Activated naive CD4-positive, alpha-beta T cell treated with anti-CD3 and anti-CD28 coated beads, Interleukin-2, amount 50 U/mL, for 24 hours (primary cell): ENCODE measurements around the gene INPP5E.

Experiments
- H3K27ac Mint-ChIP-seq: one replicate; pipeline ENCODE4 v1.8.0; 2021; ENCODE audit warnings: mild to moderate bottlenecking, mixed read lengths
- H3K27me3 Mint-ChIP-seq: one replicate; pipeline ENCODE4 v1.8.0; 2021; ENCODE audit warnings: mixed read lengths
- H3K36me3 Mint-ChIP-seq: one replicate; pipeline ENCODE4 v1.8.0; 2021; ENCODE audit warnings: mixed read lengths
- H3K4me1 Mint-ChIP-seq: one replicate; pipeline ENCODE4 v1.8.0; 2021; ENCODE audit warnings: mixed read lengths
- H3K4me3 Mint-ChIP-seq: one replicate; pipeline ENCODE4 v1.8.0; 2021; ENCODE audit warnings: mild to moderate bottlenecking, mixed read lengths
- H3K9me3 Mint-ChIP-seq: one replicate; pipeline ENCODE4 v1.8.0; 2021; ENCODE audit warnings: mixed read lengths

The INPP5E gene, protein sequence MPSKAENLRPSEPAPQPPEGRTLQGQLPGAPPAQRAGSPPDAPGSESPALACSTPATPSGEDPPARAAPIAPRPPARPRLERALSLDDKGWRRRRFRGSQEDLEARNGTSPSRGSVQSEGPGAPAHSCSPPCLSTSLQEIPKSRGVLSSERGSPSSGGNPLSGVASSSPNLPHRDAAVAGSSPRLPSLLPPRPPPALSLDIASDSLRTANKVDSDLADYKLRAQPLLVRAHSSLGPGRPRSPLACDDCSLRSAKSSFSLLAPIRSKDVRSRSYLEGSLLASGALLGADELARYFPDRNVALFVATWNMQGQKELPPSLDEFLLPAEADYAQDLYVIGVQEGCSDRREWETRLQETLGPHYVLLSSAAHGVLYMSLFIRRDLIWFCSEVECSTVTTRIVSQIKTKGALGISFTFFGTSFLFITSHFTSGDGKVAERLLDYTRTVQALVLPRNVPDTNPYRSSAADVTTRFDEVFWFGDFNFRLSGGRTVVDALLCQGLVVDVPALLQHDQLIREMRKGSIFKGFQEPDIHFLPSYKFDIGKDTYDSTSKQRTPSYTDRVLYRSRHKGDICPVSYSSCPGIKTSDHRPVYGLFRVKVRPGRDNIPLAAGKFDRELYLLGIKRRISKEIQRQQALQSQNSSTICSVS

DNA sequence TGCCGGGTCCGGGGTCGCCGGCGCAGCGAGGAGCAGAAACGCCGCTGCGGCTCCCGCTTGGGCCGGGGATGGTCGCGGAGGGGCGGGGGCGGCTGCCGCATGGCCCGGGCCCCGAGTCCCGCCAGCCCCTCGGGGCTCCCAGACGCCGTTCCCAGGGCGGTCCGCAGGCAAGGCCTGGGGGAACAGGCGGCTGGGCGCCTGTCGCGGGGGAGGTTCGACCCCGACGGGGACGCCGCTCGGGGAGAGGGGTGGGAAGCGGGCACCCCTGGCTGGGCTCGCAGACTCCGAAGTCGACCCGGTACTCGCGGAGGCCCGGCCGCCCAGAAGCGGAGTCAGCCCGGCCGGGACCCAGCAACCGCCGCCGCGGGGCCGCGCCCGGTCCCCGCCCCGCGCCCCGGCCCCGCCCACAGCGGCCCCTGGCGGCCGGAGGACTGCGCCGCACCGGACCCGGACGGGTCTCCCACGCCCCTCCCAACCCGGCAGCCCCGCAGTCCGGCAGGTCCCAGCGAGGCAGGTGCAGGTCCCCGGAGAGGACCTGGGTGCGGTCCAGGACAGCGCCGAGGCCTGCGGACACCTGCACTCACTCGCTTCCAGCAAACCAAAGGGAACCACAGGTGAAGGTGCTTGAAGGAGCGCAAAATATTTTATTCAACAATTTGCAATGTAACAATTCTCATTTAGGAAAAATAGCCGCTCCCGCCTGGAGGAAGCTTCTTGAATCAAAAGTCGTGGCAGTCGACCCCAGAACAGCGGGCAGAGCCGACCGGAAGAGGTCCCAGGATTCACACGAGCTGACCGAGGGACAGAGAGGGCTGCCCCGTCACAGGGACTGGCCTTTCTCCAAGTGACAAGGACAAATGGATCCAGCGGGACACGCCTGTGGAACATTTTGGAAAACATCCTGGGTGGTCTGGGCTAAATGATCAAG is at the start of gene INPP5E:
TSS of gene INPP5E (minus strand) at position 365 of the 928 bp plus-strand sequence. CDS start 426 bp downstream, outside the sequence.
- Mint-ChIP-seq H3K4me1 (peaks cover 26% of the 10 kb centered on the region), H3K36me3 (no peaks in the 10 kb centered on the region), H3K27me3 (no peaks in the 10 kb centered on the region), H3K27ac (no peak within 1 kb of the TSS), H3K4me3 (peak within 1 kb of the TSS; percentile 81), H3K9me3 (no peaks in the 10 kb centered on the region)

DNA sequence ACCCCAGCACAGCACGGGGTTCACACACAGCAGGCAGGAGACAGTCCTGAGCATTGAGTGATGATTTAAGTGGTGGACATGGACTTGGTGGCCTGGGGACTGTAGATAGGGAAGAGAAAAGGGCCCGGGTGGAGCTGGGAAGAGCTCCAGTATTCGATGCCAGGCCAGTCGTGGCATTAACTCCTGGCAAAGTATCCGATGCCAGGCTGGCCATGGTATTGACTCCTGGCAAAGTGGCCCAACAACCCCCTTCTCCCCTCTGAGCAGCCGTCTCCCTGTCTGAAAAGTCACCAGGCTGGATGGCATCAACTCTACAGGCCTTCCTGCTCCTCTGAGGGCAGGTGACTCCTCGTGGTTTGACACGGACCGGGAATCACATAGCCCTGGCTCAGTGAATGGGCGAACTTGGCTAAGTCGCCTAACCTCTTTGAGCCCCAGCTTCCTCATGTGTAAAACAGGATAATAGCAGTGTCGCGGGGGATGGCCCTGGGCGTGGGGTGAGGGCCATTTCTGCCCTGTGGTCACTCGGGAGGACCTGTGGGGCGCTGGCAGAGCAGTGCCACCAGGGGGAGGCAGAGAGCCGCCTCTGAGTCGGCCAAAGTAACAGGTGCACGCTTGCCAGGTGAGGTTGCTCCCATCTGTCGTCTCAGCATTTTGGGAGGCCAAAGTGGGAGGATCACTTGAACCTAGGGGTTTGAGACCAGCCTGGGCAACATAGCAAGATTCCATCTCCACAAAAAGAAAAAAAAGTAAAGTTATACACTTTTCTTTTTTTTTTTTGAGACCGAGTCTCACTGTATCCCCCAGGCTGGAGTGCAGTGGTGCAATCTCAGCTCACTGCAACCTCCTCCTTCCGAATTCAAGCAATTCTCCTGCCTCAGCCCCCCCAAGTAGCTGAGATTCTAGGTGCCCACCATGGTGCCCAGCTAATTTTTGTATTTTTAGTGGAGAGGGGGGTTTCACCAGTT is 48.9 kb upstream of the INPP5E start:
- H3K36me3 Mint-ChIP-seq = no peaks in the 10 kb centered on the region
- H3K9me3 Mint-ChIP-seq = no peaks in the 10 kb centered on the region
- no peak overlapping the region for H3K27ac Mint-ChIP-seq
- no peaks in the 10 kb centered on the region for H3K27me3 Mint-ChIP-seq
- peaks cover 7% of the 10 kb centered on the region for H3K4me1 Mint-ChIP-seq
- H3K4me3 Mint-ChIP-seq = no peak overlapping the region

- Mint-ChIP-seq H3K36me3 (no peaks in the 10 kb centered on the region), H3K4me3 (no peak overlapping the region), H3K27me3 (no peaks in the 10 kb centered on the region), H3K4me1 (peaks cover 7% of the 10 kb centered on the region), H3K9me3 (no peaks in the 10 kb centered on the region), H3K27ac (no peak overlapping the region)
These were observed 48.0 kb upstream of the INPP5E start for GRCh38 chr9:136487672-136488071.

GRCh38 chr9:136486823-136487620 is 47.4 kb upstream of the INPP5E start:
- Mint-ChIP-seq H3K4me1 (peaks cover 8% of the 10 kb centered on the region), H3K27ac (no peak overlapping the region), H3K9me3 (no peaks in the 10 kb centered on the region), H3K4me3 (no peak overlapping the region), H3K36me3 (no peaks in the 10 kb centered on the region), H3K27me3 (no peaks in the 10 kb centered on the region)

GRCh38 chr9:136486131-136486530 is 46.5 kb upstream of the INPP5E start:
- Mint-ChIP-seq H3K36me3 (no peaks in the 10 kb centered on the region), H3K4me3 (no peak overlapping the region), H3K9me3 (no peaks in the 10 kb centered on the region), H3K27ac (no peak overlapping the region), H3K4me1 (peaks cover 15% of the 10 kb centered on the region), H3K27me3 (no peaks in the 10 kb centered on the region)

DNA sequence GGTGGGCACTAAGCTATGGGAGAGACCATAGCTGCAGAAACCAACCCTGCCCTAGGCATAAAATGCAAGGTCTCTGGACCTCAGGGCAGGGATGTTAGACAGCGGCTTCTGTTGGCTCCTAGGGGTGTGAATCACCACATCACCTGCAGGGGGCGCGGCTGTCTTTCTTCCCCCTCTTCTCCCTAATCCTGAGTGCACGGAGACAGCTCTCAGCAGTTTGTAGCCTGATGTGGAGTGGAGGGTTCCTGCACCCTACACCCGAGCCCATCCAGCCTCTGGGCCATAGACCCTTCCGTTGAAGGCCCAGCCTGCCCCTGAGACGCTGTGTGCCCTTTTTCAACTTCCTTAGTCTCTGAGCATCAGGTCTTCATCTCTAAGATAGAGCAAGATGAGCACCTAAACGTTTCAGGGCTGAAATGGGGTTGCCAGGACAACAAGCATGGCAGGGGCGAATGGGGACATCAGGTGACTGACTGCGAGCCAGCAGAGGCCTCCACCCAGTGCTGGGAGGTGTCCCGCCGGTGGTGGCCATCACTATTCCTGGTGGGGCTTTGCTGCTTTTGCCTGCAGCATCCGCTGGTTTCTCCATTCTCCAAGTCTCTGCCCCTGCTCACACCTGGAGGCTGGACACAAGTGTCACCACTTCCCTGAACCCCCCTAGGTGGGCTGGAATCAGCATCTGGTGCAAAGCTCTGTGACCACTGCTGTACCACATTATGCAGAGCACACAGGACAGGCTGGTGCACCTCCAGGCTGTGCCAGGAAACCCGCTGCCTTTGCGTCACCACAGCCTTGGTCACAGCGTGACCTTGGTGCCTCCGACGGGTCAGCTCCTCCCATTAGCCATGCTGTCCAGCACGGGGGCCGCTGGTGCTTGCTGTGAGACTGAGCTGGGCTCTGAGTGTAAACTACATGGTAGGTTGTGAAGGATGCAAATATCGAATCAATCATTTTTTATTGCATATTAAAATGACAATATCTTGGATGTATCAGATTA is 45.7 kb upstream of the INPP5E start:
- Mint-ChIP-seq H3K36me3 (no peaks in the 10 kb centered on the region), H3K4me3 (peak overlapping the region; percentile 68), H3K27ac (no peak overlapping the region), H3K9me3 (no peaks in the 10 kb centered on the region), H3K4me1 (peaks cover 20% of the 10 kb centered on the region), H3K27me3 (no peaks in the 10 kb centered on the region)

DNA sequence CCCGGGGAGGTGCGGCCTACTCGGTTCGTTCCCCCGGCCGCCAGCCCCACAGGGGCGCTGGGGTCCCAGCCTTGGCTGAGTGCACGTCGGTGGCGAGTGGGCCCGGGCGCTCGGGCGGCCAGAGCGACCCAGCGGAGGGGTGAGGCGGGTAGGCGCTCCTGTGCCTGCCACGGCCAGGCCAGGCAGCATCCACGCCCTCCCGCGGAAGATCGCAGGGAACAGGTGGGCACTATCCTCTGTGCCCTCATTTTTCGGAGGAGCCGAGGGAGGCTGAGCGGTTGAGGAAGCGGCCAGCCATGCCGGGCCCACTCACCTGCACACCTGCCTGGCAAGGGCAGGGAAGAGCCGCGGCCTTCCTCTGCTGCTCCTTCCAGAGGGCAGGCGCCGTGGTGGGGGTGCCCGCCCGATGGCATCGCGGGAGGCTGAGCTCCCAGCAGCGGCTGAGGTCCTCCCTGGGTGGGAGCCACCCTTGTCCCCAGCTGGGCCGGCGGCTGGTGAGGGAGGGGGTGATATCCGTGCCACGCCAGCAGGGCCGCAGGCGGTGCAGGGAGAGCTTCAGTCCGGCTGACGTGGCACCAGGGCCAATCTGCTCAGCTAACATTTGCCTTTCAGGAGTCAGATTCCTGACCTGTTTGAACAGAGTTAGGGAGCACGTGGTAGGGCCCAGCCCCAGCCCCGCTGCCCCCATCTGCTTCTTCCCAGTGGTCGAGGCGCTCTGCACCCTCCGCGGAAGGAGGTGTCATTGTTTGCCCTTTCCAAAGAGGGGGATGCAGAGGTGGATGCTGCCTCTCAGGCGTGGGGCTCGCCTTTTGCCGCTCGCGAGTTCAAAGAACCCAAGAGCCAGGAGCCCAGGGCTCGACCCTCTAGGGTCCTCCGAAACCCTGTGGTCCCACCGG is 44.8 kb upstream of the INPP5E start:
- peak overlapping the region; percentile 68 for H3K4me3 Mint-ChIP-seq
- H3K9me3 Mint-ChIP-seq = no peaks in the 10 kb centered on the region
- H3K27ac Mint-ChIP-seq = no peak overlapping the region
- H3K4me1 Mint-ChIP-seq = peaks cover 27% of the 10 kb centered on the region
- H3K36me3 Mint-ChIP-seq = peaks cover 3% of the 10 kb centered on the region
- H3K27me3 Mint-ChIP-seq = no peaks in the 10 kb centered on the region

DNA sequence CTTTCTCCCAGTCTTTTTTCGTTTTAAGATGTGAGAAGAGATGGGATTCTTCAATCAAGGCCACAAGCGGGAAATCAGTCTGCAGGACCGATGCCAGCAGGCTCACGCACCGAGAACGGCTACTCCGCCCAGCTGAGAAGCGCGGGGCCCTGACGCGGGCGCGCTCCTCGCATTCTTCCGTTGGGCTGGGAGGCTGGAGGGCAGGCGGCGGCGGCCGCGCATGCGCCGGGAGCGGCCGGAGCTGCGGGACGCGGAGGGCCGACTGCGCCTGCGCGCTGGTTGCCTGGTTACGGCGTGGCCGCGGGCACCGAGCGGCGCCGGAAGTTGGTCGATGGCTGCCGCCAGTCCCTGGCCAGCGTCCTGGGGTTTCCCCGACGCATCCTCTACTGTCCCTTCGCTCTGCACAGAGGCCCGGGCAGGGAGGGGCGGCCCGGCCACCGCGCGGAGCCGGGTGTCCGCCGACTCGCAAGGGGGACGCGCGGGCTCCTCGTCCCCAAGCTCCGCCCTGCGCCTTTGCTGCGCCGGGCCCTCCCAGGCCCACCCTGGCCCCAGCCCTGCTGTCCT is 44.0 kb upstream of the INPP5E start:
- Mint-ChIP-seq H3K4me1 (peaks cover 32% of the 10 kb centered on the region), H3K27me3 (no peaks in the 10 kb centered on the region), H3K27ac (peak overlapping the region; percentile 82), H3K36me3 (peaks cover 3% of the 10 kb centered on the region), H3K4me3 (peak overlapping the region; percentile 96), H3K9me3 (no peaks in the 10 kb centered on the region)

GRCh38 chr9:136482793-136483588 is 43.3 kb upstream of the INPP5E start, which contains the start of gene SEC16A:
SEC16A (minus strand) TSS chr9:136483040; CDS start chr9:136477615, 5,425 bp downstream.
- Mint-ChIP-seq H3K27me3 (no peaks in the 10 kb centered on the region), H3K4me1 (peaks cover 36% of the 10 kb centered on the region), H3K27ac (peak within 1 kb of the TSS; percentile 99), H3K36me3 (peaks cover 3% of the 10 kb centered on the region), H3K9me3 (no peaks in the 10 kb centered on the region), H3K4me3 (peak within 1 kb of the TSS; percentile 96)

GRCh38 chr9:136482046-136482792 is 42.6 kb upstream of the INPP5E start:
- no peaks in the 10 kb centered on the region for H3K9me3 Mint-ChIP-seq
- H3K4me1 Mint-ChIP-seq = peaks cover 42% of the 10 kb centered on the region
- peaks cover 3% of the 10 kb centered on the region for H3K36me3 Mint-ChIP-seq
- H3K27me3 Mint-ChIP-seq = no peaks in the 10 kb centered on the region
- H3K27ac Mint-ChIP-seq = peak overlapping the region; percentile 83
- peak overlapping the region; percentile 90 for H3K4me3 Mint-ChIP-seq

DNA sequence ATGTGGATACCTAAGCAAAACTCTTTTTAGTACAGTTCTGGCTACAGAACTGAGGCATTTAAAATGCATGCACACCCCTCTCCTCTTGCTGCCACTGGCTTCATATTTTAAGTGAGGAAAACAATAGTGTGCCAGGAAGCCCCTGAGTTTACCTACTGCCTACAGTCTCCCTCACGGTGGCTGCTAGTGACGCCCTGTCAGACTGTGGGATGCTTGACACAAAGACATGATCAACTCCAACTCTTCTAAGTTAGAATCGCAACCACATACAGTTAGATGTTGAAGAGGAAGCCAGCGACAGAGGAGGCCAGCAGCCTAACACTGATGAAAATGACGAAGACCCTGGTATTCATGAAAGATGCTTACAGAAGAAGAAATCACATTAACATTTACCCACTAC is 41.9 kb upstream of the INPP5E start:
- peaks cover 3% of the 10 kb centered on the region for H3K36me3 Mint-ChIP-seq
- peak overlapping the region; percentile 90 for H3K4me3 Mint-ChIP-seq
- peak overlapping the region; percentile 83 for H3K27ac Mint-ChIP-seq
- H3K9me3 Mint-ChIP-seq = no peaks in the 10 kb centered on the region
- no peaks in the 10 kb centered on the region for H3K27me3 Mint-ChIP-seq
- peaks cover 42% of the 10 kb centered on the region for H3K4me1 Mint-ChIP-seq
